ENCODE data around the gene TLN1.

DNA sequence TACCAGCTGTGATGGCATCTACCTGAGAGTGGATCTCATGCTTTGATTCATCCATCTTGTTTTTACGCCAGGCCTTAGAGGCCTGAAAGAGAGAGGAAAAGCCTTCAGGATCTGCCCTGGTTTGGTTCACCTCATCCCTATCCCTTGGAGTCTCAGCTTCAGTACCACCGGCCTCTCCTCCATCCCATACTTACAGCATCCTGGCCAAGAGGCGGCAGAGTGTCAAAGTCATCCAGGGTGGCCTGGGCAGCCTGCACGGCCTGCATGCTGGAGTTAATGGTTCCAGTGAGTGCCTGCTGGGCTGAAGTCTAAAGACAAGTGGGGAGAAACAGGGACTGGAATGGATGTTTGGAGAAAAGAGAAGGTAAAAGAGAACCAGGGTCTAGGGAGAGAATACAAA lies 12.4 kb downstream of the TLN1 start:
- TF ChIP-seq CTCF (IDR thresholded peaks at IDR 0.05 in 8 of 11, conservative IDR thresholded peaks at IDR 0.05 in 3 of 11) (no peak), POLR2A (IDR thresholded peaks at IDR 0.05) (no peak)

Data from spleen (tissue), 7 donors.